Vagina (tissue), 2 donors: ENCODE results near the gene AHCYL1.

ENCODE experiments used
- POLR2A ChIP-seq, 2 donors: fragments of 450-650 bp; IDR thresholded peaks; one replicate each; pipeline ENCODE4 v1.6.1; 2017; ENCODE audit warnings: antibody characterized with exemption in 2 of 2, mild to moderate bottlenecking in 2 of 2, moderate library complexity in 2 of 2
- POLR2AphosphoS5 ChIP-seq, 2 donors: sonication (generic); formaldehyde crosslinking; IDR thresholded peaks; one replicate each; pipeline ENCODE4 v1.9.0; 2017; ENCODE audit warnings: antibody characterized with exemption in 2 of 2, mild to moderate bottlenecking in 2 of 2, low read depth in 1 of 2; ENCODE audit not compliant: insufficient read depth in 1 of 2

DNA sequence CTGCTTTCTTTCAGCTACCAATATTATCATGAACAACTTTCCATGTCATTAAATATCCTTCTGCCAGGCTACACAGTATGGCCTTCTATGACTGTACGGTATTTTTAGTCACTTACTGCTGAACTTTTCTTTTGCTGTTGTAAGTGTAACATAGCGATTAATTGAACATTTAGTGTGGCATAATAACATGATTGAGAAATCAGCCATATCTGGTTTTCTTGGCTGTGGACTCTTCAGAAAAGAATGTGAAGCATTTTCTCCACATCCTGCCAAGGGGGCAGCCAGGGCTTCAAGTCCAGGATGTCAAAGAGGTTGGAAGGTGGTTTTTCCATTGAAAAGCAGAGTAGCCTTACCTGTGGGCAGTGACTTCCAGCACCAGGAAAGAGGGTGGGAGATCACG lies 8.8 kb upstream of the AHCYL1 start:
- TF ChIP-seq POLR2AphosphoS5 (IDR thresholded peaks at IDR 0.05; ENCODE audit: insufficient read depth in 1 of 2, low read depth in 1 of 2): no peak
- TF ChIP-seq POLR2A (IDR thresholded peaks at IDR 0.05): no peak
